ENCODE measurements around the gene TMEFF2.

The TMEFF2 gene

DNA sequence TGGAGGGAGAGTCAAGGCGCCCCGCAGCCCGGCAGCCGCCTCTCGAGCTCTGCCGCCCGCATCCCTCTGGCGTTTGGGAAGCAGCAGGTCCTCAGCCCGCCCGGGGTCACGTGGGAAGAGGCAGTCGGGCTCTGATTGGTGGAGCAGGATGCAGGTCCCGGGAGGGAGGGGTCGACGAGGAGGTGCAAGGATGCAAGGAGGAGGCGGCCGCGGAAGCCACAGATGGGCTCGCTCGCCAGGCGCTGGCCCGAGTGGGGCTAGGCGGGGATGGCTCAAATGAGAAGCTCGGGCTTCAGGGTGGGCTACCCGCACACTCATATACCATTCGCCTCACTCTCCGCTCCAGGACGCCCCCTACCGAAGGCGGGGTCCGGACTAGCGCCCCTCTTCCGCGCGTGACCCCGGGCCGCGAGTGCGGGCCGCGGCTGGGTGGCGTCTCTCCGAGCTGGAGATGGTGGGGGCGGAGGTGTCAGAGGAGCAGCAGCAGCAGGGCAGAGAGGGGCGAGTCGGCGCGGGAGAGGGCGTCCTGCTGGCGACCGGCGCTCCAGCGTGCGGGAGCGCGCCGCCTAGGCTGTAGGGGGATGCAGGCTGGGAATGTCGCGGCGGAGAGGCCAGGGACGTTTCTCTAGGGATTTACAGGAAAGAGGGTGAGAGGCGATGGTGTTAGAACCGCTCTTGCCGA is at the start of gene TMEFF2:
TMEFF2 (minus strand) TSS at position 68 of the 682 bp plus-strand sequence. CDS start 409 bp downstream, outside the sequence.
- peak; percentile 97 for DNase-seq (ENCODE audit: low spot score)

GRCh38 chr2:192243488-192243887 is 48.8 kb upstream of the TMEFF2 start:
- no peak for DNase-seq (ENCODE audit: low spot score)

DNA sequence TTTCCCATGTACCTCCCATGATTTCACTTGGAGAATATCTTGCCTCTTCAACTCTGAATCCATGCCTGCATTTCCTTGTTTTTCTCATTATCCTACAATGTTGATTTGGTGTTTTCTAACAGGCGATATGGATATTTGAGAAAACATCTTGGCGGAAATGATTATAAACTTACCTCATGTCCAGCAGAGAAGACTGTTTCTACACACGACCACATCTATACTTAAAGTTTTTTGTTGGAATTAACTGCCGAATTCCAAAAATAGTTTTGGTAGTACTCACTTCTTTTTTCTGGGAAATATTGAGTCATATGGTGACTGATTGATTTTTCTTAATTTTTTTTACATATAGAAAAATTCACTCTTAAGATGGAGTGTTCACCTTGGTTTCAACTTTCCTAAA is 41.4 kb upstream of the TMEFF2 start:
- DNase-seq (ENCODE audit: low spot score): no peak

GRCh38 chr2:192230889-192231453 is 36.2 kb upstream of the TMEFF2 start:
- DNase-seq (ENCODE audit: low spot score): no peak

- DNase-seq (ENCODE audit: low spot score): no peak
Observed at GRCh38 chr2:192228685-192229084, 34.0 kb upstream of the TMEFF2 start.

- DNase-seq (ENCODE audit: low spot score): no peak
Observed at GRCh38 chr2:192218970-192219369, 24.2 kb upstream of the TMEFF2 start.

DNA sequence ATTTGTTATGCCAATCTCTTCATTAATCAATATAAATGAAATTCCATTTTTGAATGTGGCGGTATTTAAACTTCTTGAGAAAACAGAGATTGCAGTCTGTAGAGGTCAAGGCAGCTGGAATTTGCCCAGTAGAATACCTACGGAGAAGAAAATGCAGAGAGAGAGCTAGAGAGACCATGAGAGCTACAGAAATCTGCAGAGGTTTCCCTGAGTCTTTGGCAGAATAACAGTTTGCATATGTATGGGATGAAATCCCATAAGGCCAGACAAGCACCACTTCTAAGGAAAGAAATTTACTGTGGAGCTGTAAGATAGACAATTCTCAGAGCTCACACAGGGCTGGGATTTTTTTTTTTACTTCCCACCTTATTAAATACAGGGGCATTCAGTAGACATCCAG is 23.6 kb upstream of the TMEFF2 start:
- DNase-seq (ENCODE audit: low spot score): no peak

- DNase-seq (ENCODE audit: low spot score): peak; percentile 84
Observed at GRCh38 chr2:192216336-192216735, 21.6 kb upstream of the TMEFF2 start.

DNA sequence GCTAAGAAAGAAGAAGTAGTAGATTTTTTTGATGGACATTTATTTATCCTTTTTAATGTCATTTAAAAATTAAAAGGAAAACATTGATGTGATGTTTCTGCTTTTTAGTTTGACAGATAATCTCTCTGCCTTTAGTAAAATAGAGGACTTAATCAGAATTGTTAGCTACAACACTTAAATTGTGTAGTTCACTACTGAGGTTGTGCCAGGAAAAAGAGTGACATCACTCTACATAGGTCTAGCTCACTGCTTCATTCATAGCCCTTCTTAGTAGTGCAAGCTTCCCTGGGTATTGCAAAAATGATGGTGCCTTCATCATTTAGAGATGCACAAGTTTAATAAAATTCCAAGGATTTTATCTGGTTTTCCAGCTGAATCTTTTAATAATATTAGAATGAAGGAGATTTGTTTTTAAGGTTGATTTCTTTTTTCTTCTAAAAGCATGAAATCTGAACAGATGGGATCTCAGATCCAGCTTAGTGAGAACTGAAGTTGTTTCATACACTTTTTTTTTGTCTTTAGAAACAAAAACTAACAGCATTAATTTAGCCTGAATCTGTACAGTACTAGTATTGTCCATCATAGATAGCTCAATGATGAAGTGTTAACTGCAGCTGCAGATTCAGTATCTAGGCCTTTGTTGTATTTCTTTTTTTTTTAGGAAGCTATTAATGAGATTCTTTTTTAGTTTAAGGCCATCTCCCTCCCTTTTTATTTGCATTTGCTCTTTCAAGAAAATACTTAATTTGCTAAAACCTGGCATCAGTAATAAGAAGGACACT is 20.6 kb upstream of the TMEFF2 start:
- DNase-seq (ENCODE audit: low spot score): peak; percentile 85

GRCh38 chr2:192208848-192209247 is 14.1 kb upstream of the TMEFF2 start:
- DNase-seq (ENCODE audit: low spot score): no peak

DNA sequence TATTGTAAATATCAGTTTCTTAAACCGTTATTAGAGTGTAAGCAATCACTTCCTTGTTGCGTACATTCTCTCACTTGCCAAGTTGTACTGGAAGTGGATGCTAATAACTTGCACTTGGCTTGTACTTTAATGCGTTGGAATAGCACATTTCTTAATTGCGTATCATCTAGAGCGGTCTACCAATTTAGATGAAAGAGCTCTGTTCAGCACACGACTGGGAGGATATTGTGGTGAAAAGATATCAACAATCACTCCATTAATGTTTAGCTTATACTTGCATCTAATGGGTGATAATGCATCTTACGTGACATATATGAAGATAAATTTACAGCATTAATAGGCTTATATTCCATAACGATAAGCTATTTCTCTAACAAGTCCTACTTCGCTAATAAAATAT is 11.7 kb upstream of the TMEFF2 start:
- no peak for DNase-seq (ENCODE audit: low spot score)

DNA sequence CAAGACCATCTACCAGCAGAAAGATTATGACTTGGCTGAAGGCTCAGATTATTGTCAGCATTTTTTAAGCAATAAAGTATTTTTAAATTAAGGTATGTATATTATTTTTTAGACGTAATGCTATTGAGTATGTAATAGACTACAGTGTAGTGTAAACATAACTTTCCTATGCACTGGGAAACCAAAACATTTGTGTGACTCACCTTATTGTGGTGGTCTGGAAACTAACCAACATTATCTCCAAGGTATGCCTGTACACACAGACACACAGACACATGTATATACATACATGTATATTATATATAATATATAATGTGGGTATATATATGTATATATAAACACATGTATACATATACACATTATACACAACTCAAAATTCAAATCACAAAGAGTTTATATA is 9.1 kb upstream of the TMEFF2 start:
- DNase-seq (ENCODE audit: low spot score): no peak

DNA sequence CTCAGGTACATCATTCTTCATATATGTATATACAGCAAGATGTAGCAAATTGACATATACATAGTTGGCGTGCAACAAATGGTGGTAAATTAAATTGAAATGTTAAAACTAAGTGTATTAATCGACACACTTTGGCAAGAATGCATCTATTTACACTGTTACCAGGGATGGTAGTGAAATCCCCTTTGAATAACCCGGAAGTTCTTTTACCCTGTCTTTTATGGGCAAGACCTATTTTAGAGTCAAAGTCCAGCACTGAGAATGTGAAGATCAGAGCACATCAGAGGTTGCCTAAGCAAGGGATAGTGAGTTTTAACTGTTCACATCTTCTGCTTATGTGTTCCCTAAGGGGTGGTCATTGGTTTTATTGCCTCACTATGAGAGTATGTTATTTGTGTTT is 7.6 kb upstream of the TMEFF2 start:
- no peak for DNase-seq (ENCODE audit: low spot score)

- peak; percentile 50 for DNase-seq (ENCODE audit: low spot score)
Observed at GRCh38 chr2:192201116-192201515, 6.4 kb upstream of the TMEFF2 start.

DNA sequence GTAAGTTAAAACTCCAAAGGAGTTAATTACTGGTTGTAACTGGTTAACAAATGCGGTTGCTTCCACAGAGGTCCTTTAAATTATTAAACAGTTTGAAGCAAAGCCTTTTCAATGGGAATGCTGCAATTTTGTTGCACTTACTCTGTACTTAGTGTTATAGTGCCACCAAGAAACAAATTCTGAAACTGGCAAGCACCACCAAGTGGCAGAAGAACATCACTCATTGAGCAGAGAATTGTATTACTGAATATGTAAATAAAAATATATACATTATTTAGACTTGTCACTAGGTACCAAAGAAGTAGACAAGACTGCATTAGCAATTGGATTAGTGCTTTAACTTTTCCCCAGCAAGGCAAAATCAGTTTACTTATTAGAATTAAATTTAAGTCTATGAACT is 2.6 kb upstream of the TMEFF2 start:
- DNase-seq (ENCODE audit: low spot score): peak; percentile 92

DNA sequence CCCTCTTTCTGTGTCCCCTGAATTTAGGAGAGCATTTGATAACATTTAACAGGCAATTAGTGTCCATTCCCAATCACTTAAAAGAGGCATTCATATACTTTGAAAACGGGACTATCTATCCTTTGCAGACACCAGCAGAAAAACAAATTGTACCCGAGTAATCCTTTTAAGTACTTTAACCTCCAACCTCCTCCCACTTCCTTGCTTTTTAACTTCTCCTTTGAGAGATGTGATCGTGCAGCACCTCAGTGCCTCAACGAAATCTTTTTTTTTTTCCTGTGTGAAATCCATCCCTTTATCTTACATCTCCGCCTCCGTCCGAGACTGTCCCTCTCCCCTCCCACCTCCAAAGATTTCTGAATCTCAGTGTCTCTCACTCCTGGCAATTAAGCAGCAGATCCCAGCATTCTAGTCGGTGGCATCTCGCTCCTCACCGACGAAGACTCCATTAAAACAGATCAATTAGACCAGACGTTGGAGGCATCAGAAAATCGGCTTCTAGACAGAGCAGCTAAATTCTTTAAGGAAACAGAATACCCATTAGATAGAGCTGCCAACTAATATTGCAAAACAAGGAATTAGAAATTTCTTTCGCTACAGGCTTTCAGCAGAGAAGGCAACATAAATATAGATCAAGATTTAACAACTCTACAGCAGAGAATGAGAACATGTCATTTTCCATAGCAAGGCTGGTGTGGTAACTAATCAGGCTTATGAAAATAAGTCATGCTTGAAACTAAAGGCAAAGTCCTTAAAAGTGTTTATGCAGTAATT is 1.9 kb upstream of the TMEFF2 start:
- DNase-seq (ENCODE audit: low spot score): peak; percentile 65

- DNase-seq (ENCODE audit: low spot score): peak; percentile 59
Observed at GRCh38 chr2:192195548-192196418, 1.1 kb upstream of the TMEFF2 start.

DNA sequence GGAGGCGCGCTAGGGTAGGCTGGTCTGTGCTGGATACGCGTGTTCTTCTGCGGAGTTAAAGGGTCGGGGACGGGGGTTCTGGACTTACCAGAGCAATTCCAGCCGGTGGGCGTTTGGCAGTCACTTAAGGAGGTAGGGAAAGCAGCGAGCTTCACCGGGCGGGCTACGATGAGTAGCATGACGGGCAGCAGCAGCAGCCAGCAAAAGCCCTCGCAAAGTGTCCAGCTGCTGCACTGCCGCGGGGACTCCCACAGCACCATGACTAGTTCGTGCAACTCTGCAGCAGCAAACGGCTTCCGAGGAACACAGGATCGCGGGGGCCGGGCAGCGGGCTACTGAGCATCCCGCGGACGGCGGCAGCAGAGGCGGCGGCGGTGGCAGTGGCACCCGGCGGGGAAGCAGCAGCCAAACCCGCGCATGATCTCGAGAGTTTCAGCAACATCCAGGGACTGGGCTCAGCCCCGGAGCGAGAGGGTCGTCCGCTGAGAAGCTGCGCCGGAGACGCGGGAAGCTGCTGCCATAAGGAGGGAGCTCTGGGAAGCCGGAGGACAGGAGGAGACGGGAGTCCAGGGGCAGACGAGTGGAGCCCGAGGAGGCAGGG is 368 bp downstream of the TMEFF2 start:
- no peak for DNase-seq (ENCODE audit: low spot score)

DNA sequence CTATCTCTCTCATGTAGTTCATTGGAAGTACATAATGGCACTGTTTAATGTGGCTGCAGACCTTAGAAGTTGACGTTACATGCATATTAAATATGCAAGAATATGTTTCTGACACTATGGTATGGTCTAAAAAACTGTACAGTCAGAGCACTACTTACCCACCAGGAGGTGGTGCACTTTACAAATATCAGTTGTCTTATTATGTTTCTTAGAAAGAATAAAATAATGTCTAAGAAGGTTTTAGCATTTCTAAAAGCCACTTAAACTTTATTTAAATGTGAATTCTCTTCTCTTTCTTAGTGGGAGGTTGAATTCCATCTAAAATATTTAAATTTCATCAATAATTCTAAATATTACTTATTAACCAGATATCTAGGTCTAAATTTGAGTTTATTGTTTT is 4.3 kb downstream of the TMEFF2 start:
- DNase-seq (ENCODE audit: low spot score): no peak

DNA sequence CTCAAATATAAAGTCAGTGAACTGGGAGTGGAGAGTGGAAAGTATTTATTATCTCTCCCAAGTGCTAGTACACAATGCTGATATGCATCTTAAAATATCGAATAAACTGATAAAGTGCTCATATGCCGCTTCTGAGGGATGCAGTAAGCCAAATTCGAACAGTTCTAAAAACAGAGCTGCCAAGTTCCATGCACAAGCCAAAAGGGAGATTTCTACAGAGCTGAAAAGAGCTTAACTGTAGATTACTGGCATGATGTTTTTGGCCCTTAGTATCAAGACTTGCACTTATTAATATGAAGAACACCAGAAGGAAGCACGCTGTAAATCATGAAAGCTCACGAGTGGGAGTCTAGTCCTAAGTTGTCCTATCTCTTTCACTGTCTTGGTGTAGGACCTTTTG is 7.9 kb downstream of the TMEFF2 start:
- no peak for DNase-seq (ENCODE audit: low spot score)

DNA sequence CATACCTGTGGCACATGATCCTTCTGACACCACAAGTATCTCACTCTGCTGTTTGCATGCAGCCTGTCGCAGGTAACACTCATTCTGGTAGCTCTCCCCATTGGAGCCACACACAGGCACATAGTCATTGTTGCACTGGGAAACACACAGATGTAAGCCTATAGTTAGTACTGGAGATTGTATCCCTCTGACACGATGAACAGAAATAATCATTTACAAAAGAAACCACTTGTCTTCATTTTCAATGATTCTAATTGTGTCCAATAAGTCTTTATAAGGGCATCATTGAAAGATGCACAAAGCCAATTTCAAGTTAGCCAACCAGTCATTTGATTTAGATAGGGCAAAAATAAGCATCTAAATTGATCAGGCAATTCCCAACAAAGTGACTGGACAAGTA is 10.4 kb downstream of the TMEFF2 start:
- peak; percentile 88 for DNase-seq (ENCODE audit: low spot score)

Measured in pons (tissue), 1 donor.